ENCODE data around the gene CECR2. TPM values are rescaled to one million over a fixed set of nuclear protein-coding genes. Genes with fewer than 3 reads are reported as not detected.
A peak's percentile ranks its signal among the peaks of the same experiment; 100 is the strongest.

The CECR2 gene
- total RNA-seq, 1 experiment from 2014 or later = 111 TPM

GRCh38 chr22:17569971-17570511, 200.8 kb downstream of the CECR2 start (continued):
- TF ChIP-seq, protein P1, sequence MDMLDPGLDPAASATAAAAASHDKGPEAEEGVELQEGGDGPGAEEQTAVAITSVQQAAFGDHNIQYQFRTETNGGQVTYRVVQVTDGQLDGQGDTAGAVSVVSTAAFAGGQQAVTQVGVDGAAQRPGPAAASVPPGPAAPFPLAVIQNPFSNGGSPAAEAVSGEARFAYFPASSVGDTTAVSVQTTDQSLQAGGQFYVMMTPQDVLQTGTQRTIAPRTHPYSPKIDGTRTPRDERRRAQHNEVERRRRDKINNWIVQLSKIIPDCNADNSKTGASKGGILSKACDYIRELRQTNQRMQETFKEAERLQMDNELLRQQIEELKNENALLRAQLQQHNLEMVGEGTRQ (CRISPR knock-in tag; IDR thresholded peaks at IDR 0.05) = no peak
- no peak for TF ChIP-seq PRDM15 (CRISPR knock-in tag; IDR thresholded peaks at IDR 0.05)
- TF ChIP-seq ZBTB21 (CRISPR knock-in tag; IDR thresholded peaks at IDR 0.05; ENCODE audit: borderline replicate concordance) = no peak
- TF ChIP-seq JAZF1 (CRISPR knock-in tag; IDR thresholded peaks at IDR 0.05) = no peak
- TF ChIP-seq SP1 (CRISPR knock-in tag; conservative IDR thresholded peaks at IDR 0.05) = no peak
- TF ChIP-seq ESRRA (CRISPR knock-in tag; IDR thresholded peaks at IDR 0.05; ENCODE audit: borderline replicate concordance) = no peak
- no peak for TF ChIP-seq ZNF281 (CRISPR knock-in tag; IDR thresholded peaks at IDR 0.05)

GRCh38 chr22:17570851-17571631, 201.8 kb downstream of the CECR2 start:
- CTCF ChIA-PET = interaction anchor here (0.7 to 1.3 kb wide), 5 partner anchors 9 to 451 kb away, joined by 3 to 7 read pairs (median 4); no protein-coding TSS in a partner anchor
- Mint-ChIP-seq H3K36me3 (no peaks in the 10 kb centered on the region), H3K4me3 (no peak overlapping the region), H3K4me1 (peaks cover 24% of the 10 kb centered on the region), H3K27me3 (ENCODE audit: low read depth) (no peaks in the 10 kb centered on the region), H3K9me3 (no peaks in the 10 kb centered on the region), H3K27ac (peak overlapping the region; percentile 6)
- DNase-seq (ENCODE audit: low spot score) (no peak), ATAC-seq (no peak)
- POLR2A ChIA-PET = interaction anchor here (0.5 to 1.2 kb wide), 2 partner anchors 13 to 369 kb away, joined by 5 to 7 read pairs; no protein-coding TSS in a partner anchor
- no peak for TF ChIP-seq E2F1 (CRISPR knock-in tag; IDR thresholded peaks at IDR 0.05)
- TF ChIP-seq CDX4 (CRISPR knock-in tag; IDR thresholded peaks at IDR 0.05; ENCODE audit: borderline replicate concordance) = no peak
- TF ChIP-seq, protein P2, sequence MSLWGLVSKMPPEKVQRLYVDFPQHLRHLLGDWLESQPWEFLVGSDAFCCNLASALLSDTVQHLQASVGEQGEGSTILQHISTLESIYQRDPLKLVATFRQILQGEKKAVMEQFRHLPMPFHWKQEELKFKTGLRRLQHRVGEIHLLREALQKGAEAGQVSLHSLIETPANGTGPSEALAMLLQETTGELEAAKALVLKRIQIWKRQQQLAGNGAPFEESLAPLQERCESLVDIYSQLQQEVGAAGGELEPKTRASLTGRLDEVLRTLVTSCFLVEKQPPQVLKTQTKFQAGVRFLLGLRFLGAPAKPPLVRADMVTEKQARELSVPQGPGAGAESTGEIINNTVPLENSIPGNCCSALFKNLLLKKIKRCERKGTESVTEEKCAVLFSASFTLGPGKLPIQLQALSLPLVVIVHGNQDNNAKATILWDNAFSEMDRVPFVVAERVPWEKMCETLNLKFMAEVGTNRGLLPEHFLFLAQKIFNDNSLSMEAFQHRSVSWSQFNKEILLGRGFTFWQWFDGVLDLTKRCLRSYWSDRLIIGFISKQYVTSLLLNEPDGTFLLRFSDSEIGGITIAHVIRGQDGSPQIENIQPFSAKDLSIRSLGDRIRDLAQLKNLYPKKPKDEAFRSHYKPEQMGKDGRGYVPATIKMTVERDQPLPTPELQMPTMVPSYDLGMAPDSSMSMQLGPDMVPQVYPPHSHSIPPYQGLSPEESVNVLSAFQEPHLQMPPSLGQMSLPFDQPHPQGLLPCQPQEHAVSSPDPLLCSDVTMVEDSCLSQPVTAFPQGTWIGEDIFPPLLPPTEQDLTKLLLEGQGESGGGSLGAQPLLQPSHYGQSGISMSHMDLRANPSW (CRISPR knock-in tag; conservative IDR thresholded peaks at IDR 0.05; ENCODE audit: low read depth) = no peak
- TF ChIP-seq ZNF396 (CRISPR knock-in tag; IDR thresholded peaks at IDR 0.05; ENCODE audit: borderline replicate concordance) = no peak
- no peak for TF ChIP-seq FOXJ3 (CRISPR knock-in tag; IDR thresholded peaks at IDR 0.05; ENCODE audit: borderline replicate concordance)
- TF ChIP-seq, protein P3, sequence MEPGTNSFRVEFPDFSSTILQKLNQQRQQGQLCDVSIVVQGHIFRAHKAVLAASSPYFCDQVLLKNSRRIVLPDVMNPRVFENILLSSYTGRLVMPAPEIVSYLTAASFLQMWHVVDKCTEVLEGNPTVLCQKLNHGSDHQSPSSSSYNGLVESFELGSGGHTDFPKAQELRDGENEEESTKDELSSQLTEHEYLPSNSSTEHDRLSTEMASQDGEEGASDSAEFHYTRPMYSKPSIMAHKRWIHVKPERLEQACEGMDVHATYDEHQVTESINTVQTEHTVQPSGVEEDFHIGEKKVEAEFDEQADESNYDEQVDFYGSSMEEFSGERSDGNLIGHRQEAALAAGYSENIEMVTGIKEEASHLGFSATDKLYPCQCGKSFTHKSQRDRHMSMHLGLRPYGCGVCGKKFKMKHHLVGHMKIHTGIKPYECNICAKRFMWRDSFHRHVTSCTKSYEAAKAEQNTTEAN (CRISPR knock-in tag; IDR thresholded peaks at IDR 0.05) = 0 out of 2 replicates have a peak, but pooled peaks have one; percentile 26

Data from WTC11 (cell line).